GM23338 (cell line): ENCODE data around the gene CSTF3. TPM values are rescaled to one million over a fixed set of nuclear protein-coding genes. Genes with fewer than 3 reads are reported as not detected.
"Not testable (repeated sequence)": the region's sequence is repeated elsewhere in the genome, so short reads cannot be mapped to it uniquely, and the experiment has no call there.

Source experiments
- ATAC-seq: fragments of 200-7000 bp; cut with Tn5 transposase; 3 replicates; pipeline ENCODE4 v1.9.1; 2020
- DNase-seq: peaks from one replicate; pipeline ENCODE4 v3.0.0-alpha.2; 2015; ENCODE audit warnings: low spot score
- H2AFZ ChIP-seq: fragments of 200-600 bp; sonication (generic); 2 replicates; pipeline ENCODE4 v1.8.0; 2016; ENCODE audit warnings: antibody characterized with exemption, mild to moderate bottlenecking, moderate library complexity
- H3F3A ChIP-seq: fragments of 200-600 bp; sonication (generic); replicated peaks from 2 replicates; pipeline ENCODE4 v1.8.0; 2017; ENCODE audit warnings: antibody characterized with exemption, mixed run types, low read depth
- H3K27ac ChIP-seq: fragments of 200-600 bp; sonication (generic); 2 replicates; pipeline ENCODE4 v1.6.1; 2016; ENCODE audit warnings: low read depth
- H3K27me3 ChIP-seq: fragments of 200-600 bp; sonication (generic); 2 replicates; pipeline ENCODE4 v1.8.0; 2016; ENCODE audit warnings: mild to moderate bottlenecking, mixed run types, moderate library complexity; ENCODE audit not compliant: insufficient read depth
- H3K36me3 ChIP-seq: fragments of 200-600 bp; sonication (generic); 2 replicates; pipeline ENCODE4 v1.8.0; 2016; ENCODE audit warnings: mild to moderate bottlenecking; ENCODE audit not compliant: insufficient read depth
- H3K4me1 ChIP-seq: fragments of 200-600 bp; sonication (generic); 2 replicates; pipeline ENCODE4 v1.8.0; 2016; ENCODE audit warnings: mild to moderate bottlenecking, moderate library complexity; ENCODE audit not compliant: insufficient read depth
- H3K4me2 ChIP-seq: fragments of 200-600 bp; sonication (generic); 2 replicates; pipeline ENCODE4 v1.7.1; 2017; ENCODE audit warnings: mixed run types
- H3K4me3 ChIP-seq: fragments of 200-600 bp; sonication (generic); 2 replicates; pipeline ENCODE4 v1.6.1; 2016; ENCODE audit warnings: mixed run types
- H3K79me2 ChIP-seq: fragments of 200-600 bp; sonication (generic); replicated peaks from 2 replicates; pipeline ENCODE4 v1.8.0; 2017; ENCODE audit warnings: mild to moderate bottlenecking; ENCODE audit not compliant: insufficient read depth
- H3K9me2 ChIP-seq: fragments of 200-600 bp; sonication (generic); 2 replicates; pipeline ENCODE4 v1.8.0; 2017; ENCODE audit not compliant: insufficient read depth
- H4K20me1 ChIP-seq: fragments of 200-600 bp; sonication (generic); replicated peaks from 2 replicates; pipeline ENCODE4 v1.8.0; 2017; ENCODE audit warnings: mild to moderate bottlenecking; ENCODE audit not compliant: insufficient read depth
- H3K27ac Mint-ChIP-seq: 2 replicates; pipeline ENCODE4 v1.8.0; 2020; ENCODE audit warnings: inconsistent platforms, mild to moderate bottlenecking, moderate library complexity, mixed read lengths
- H3K27me3 Mint-ChIP-seq: 3 replicates; pipeline ENCODE4 v1.8.0; 2022; ENCODE audit warnings: low read depth, mild to moderate bottlenecking, moderate library complexity, mixed read lengths, inconsistent platforms; ENCODE audit not compliant: insufficient read depth, poor library complexity
- H3K36me3 Mint-ChIP-seq: 3 replicates; pipeline ENCODE4 v1.8.0; 2021; ENCODE audit warnings: low read depth, mild to moderate bottlenecking, inconsistent platforms, moderate library complexity, mixed read lengths
- H3K4me1 Mint-ChIP-seq: 3 replicates; pipeline ENCODE4 v1.8.0; 2020; ENCODE audit warnings: mild to moderate bottlenecking, inconsistent platforms, mixed read lengths
- H3K4me3 Mint-ChIP-seq: 3 replicates; pipeline ENCODE4 v1.8.0; 2021; ENCODE audit warnings: moderate library complexity, mild to moderate bottlenecking, inconsistent platforms, mixed read lengths
- H3K9me3 Mint-ChIP-seq: 3 replicates; pipeline ENCODE4 v1.8.0; 2020; ENCODE audit warnings: moderate library complexity, mild to moderate bottlenecking, inconsistent platforms, mixed read lengths
- EZH2phosphoT487 ChIP-seq: fragments of 200-600 bp; sonication (generic); IDR thresholded peaks from one replicate; pipeline ENCODE4 v1.8.1; 2018; ENCODE audit warnings: antibody characterized with exemption; ENCODE audit not compliant: unreplicated experiment
- ZNF331 ChIP-seq: fragments of 250-450 bp; sonication (Bioruptor Pico); IDR thresholded peaks from 2 replicates; pipeline ENCODE4 v1.5.0; 2020; ENCODE audit warnings: low read depth, mild to moderate bottlenecking, moderate library complexity
- polyA plus RNA-seq: library from polyadenylated mRNA; unstranded; fragments of >200 nt; fragmentation: Nextera tagmentation; extraction: Ambion mirVana; gene quantifications from 2 replicates; pipeline ENCODE4 v1.2.1, GENCODE V29; 2016
- total RNA-seq: library from RNA; depleted of rRNA; stranded (reverse); fragments of >200 nt; shearing (Covaris generic); gene quantifications from 2 replicates; pipeline ENCODE4 v1.2.3, GENCODE V29; 2014
- TF ChIP-seq, protein P1 (sequence below): IDR thresholded peaks from one replicate; pipeline ENCODE4 v1.6.1; 2018; ENCODE audit warnings: antibody characterized with exemption; ENCODE audit not compliant: unreplicated experiment
- TF ChIP-seq, protein P2 (sequence below), 2 experiments: fragments of 200-600 bp in 1 of 2; sonication (generic) in 1 of 2; conservative IDR thresholded peaks; 2 replicates each; pipeline versions ENCODE4 v1.5.1 to v1.6.1; 2016 to 2017; ENCODE audit warnings: antibody characterized with exemption in 2 of 2, low read depth in 2 of 2, mild to moderate bottlenecking in 2 of 2, moderate library complexity in 1 of 2

CSTF3 gene
- total and polyA plus RNA-seq, 2 experiments from 2014 or later = 83.2 to 158 TPM

DNA sequence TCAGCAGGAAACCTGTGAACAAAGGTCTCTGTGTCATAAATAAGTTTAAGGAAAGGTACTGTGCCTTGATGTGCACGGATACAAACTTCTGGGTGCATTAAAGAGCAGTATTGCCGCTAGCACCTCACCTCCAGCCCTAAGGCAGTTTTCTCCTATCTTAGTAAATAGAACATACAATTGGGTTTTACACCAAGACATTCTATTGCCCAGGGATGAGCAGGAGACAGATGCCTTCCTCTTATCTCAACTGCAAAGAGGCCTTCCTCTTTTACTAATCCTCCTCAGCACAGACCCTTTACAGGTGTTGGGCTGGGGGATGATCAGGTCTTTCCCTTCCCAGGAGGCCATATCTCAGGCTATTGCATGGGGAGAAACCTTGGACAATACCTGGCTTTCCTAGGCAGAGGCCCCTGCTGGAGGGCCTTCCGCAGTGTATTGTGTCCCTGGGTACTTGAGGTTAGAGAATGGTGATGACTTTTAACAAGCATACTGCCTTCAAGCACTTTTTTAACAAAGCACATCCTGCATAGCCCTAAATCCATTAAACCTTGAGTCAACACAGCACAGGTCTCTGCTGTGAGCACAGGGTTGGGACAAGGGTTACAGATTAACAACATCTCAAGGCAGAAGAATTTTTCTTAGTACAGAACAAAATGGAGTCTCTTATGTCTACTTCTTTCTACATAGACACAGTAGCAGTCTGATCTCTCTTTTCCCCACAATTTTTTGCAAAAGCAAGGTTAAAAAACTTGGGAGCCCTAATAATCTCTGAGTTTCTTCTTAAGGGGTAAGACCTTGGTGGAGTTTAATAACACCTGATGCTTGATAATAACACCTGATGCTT, 111.5 kb downstream of the CSTF3 start:
- H3K79me2 ChIP-seq, H3K9me3 Mint-ChIP-seq, H3K4me1 Mint-ChIP-seq, H4K20me1 ChIP-seq, H3K4me1 ChIP-seq, H3K27ac ChIP-seq, H3K9me2 ChIP-seq, H3K4me2 ChIP-seq, H3K4me3 Mint-ChIP-seq, H3K27me3 Mint-ChIP-seq, ATAC-seq, H3K4me3 ChIP-seq, H2AFZ ChIP-seq, H3F3A ChIP-seq, H3K27me3 ChIP-seq, H3K27ac Mint-ChIP-seq, H3K36me3 ChIP-seq: not testable (repeated sequence)
- DNase-seq = peak; percentile 30
- H3K36me3 Mint-ChIP-seq = peaks cover 32% of the 10 kb centered on the region

DNA sequence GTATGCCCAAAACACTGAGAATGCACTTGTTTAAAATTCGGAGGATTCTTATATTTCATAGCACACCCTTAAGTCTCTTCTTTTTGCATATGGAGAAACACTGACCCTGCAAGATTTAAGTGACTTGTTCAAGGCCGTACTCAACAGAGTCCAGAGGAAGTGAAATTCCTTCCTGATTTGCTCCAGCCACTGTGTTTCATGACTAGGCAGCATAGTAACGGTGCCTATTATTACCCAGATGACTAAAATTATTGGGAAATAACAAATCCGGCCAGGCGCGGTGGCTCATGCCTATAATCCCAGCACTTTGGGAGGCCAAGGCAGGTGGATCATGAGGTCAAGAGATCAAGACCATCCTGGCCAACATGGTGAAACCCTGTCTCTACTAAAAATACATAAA, 112.6 kb downstream of the CSTF3 start:
- not testable (repeated sequence) for H3K27me3 ChIP-seq, H3K4me1 Mint-ChIP-seq, H3K4me1 ChIP-seq, H3K27ac Mint-ChIP-seq, H3K79me2 ChIP-seq, H3K9me2 ChIP-seq, ATAC-seq, H3K27ac ChIP-seq, H4K20me1 ChIP-seq, H3F3A ChIP-seq, DNase-seq, H3K36me3 ChIP-seq, H3K4me3 Mint-ChIP-seq, H3K4me2 ChIP-seq, H3K9me3 Mint-ChIP-seq, H2AFZ ChIP-seq, H3K4me3 ChIP-seq, H3K27me3 Mint-ChIP-seq
- H3K36me3 Mint-ChIP-seq = peaks cover 42% of the 10 kb centered on the region

DNA sequence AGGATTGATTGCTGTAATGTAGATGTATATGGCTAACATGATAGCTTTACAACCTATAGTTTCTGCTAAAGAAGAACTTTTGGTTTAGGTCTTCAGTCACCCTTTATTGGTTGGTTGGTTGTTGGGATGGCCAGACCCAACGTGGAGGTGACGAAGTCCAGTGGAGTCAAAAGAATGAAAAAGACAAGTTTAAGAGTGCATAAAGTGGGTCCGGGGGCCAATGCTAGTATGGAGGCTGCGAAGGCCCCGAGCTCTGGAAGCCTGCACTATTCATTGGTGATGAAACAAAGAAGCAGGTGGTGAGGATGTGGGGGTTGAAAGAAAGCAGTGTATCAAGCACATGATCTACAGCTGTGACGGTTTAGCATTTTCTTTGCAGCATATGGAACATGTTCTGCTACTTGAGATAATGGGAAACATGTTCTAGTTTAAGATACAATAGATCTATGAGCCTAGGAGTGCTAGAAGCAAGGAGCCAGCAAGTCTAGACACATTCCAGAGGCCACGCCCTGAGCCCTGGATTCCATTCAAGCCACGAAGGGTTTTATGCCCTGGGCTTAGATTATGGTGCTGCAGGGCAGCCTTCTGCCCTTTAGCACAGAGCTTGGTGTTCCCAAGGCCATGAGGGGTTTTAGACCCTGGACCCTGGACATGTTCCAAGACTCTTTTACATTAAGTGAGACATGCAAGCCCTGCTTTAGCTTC, 115.6 kb downstream of the CSTF3 start:
- H3K36me3 ChIP-seq = peaks cover 9% of the 10 kb centered on the region; the same call in 1 of the 2 replicates
- no peaks in the 10 kb centered on the region for H3F3A ChIP-seq
- TF ChIP-seq, protein P1, sequence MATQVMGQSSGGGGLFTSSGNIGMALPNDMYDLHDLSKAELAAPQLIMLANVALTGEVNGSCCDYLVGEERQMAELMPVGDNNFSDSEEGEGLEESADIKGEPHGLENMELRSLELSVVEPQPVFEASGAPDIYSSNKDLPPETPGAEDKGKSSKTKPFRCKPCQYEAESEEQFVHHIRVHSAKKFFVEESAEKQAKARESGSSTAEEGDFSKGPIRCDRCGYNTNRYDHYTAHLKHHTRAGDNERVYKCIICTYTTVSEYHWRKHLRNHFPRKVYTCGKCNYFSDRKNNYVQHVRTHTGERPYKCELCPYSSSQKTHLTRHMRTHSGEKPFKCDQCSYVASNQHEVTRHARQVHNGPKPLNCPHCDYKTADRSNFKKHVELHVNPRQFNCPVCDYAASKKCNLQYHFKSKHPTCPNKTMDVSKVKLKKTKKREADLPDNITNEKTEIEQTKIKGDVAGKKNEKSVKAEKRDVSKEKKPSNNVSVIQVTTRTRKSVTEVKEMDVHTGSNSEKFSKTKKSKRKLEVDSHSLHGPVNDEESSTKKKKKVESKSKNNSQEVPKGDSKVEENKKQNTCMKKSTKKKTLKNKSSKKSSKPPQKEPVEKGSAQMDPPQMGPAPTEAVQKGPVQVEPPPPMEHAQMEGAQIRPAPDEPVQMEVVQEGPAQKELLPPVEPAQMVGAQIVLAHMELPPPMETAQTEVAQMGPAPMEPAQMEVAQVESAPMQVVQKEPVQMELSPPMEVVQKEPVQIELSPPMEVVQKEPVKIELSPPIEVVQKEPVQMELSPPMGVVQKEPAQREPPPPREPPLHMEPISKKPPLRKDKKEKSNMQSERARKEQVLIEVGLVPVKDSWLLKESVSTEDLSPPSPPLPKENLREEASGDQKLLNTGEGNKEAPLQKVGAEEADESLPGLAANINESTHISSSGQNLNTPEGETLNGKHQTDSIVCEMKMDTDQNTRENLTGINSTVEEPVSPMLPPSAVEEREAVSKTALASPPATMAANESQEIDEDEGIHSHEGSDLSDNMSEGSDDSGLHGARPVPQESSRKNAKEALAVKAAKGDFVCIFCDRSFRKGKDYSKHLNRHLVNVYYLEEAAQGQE = no peak
- no peak for TF ChIP-seq ZNF331 (CRISPR knock-in tag)
- TF ChIP-seq, protein P2, sequence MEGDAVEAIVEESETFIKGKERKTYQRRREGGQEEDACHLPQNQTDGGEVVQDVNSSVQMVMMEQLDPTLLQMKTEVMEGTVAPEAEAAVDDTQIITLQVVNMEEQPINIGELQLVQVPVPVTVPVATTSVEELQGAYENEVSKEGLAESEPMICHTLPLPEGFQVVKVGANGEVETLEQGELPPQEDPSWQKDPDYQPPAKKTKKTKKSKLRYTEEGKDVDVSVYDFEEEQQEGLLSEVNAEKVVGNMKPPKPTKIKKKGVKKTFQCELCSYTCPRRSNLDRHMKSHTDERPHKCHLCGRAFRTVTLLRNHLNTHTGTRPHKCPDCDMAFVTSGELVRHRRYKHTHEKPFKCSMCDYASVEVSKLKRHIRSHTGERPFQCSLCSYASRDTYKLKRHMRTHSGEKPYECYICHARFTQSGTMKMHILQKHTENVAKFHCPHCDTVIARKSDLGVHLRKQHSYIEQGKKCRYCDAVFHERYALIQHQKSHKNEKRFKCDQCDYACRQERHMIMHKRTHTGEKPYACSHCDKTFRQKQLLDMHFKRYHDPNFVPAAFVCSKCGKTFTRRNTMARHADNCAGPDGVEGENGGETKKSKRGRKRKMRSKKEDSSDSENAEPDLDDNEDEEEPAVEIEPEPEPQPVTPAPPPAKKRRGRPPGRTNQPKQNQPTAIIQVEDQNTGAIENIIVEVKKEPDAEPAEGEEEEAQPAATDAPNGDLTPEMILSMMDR (conservative IDR thresholded peaks at IDR 0.05; ENCODE audit: low read depth in 2 of 2) = no peak
- no peak for TF ChIP-seq EZH2phosphoT487
- no peaks in the 10 kb centered on the region; the same call in 1 of the 2 replicates for H4K20me1 ChIP-seq
- DNase-seq (no peak), ATAC-seq (no peak)
- H3K4me2 ChIP-seq = no peak overlapping the region
- peaks cover 10% of the 10 kb centered on the region for H3K4me1 Mint-ChIP-seq
- H3K79me2 ChIP-seq = no peaks in the 10 kb centered on the region; the same call in 1 of the 2 replicates
- H3K27ac ChIP-seq = no peak overlapping the region
- no peaks in the 10 kb centered on the region for H3K9me2 ChIP-seq
- H3K27me3 Mint-ChIP-seq = peaks cover 6% of the 10 kb centered on the region
- no peak overlapping the region for H2AFZ ChIP-seq
- no peak overlapping the region for H3K4me3 ChIP-seq
- H3K36me3 Mint-ChIP-seq = peaks cover 42% of the 10 kb centered on the region
- no peak overlapping the region for H3K4me3 Mint-ChIP-seq
- H3K27ac Mint-ChIP-seq = no peak overlapping the region
- H3K27me3 ChIP-seq = no peaks in the 10 kb centered on the region
- H3K9me3 Mint-ChIP-seq = peaks cover 5% of the 10 kb centered on the region; the same call in 2 of the 3 replicates
- H3K4me1 ChIP-seq = peaks cover 4% of the 10 kb centered on the region
